Ectodermal cell (in vitro differentiated cells): ENCODE data around the gene ZDHHC24.
A peak's percentile ranks its signal among the peaks of the same experiment; 100 is the strongest.

Experiments used
- H3K27ac ChIP-seq: 2 replicates; pipeline ENCODE4 v1.7.0; 2013; ENCODE audit warnings: mild to moderate bottlenecking, low read depth, low read length; ENCODE audit not compliant: insufficient read depth, poor library complexity, severe bottlenecking
- H3K27me3 ChIP-seq: 2 replicates; pipeline ENCODE4 v1.7.0; 2013; ENCODE audit warnings: mild to moderate bottlenecking, low read length; ENCODE audit not compliant: insufficient read depth, control insufficient read depth, poor library complexity, severe bottlenecking
- H3K36me3 ChIP-seq: one replicate; pipeline ENCODE4 v1.7.0; 2013; ENCODE audit warnings: low read length; ENCODE audit not compliant: control insufficient read depth, insufficient read depth
- H3K4me1 ChIP-seq: one replicate; pipeline ENCODE4 v1.7.0; 2013; ENCODE audit warnings: low read length; ENCODE audit not compliant: control insufficient read depth, insufficient read depth
- H3K4me3 ChIP-seq: 2 replicates; pipeline ENCODE4 v1.7.0; 2013; ENCODE audit warnings: low read depth, low read length, control low read depth; ENCODE audit not compliant: insufficient read depth
- H3K9me3 ChIP-seq: 2 replicates; pipeline ENCODE4 v1.7.0; 2013; ENCODE audit warnings: mild to moderate bottlenecking, low read length, moderate library complexity; ENCODE audit not compliant: control insufficient read depth
- WGBS, 2 experiments: methylation state at CpG; one replicate each; pipeline ENCODE4 v1.1.7; 2013; ENCODE audit warnings: missing lambda C conversion rate in 2 of 2; 5-methylcytosine and 5-hydroxymethylcytosine counted together

Gene ZDHHC24

GRCh38 chr11:66484806-66485380, 61.0 kb downstream of the ZDHHC24 start:
- no peaks in the 10 kb centered on the region for H3K4me1 ChIP-seq
- H3K9me3 ChIP-seq = no peaks in the 10 kb centered on the region
- 92 to 94% methylated on average over 7 of the region's 7 CpGs for WGBS, 2 experiments
- no peak overlapping the region for H3K4me3 ChIP-seq
- no peaks in the 10 kb centered on the region for H3K36me3 ChIP-seq
- no peak overlapping the region for H3K27ac ChIP-seq
- no peaks in the 10 kb centered on the region for H3K27me3 ChIP-seq

- Histone ChIP-seq H3K9me3 (no peaks in the 10 kb centered on the region), H3K27me3 (no peaks in the 10 kb centered on the region), H3K36me3 (no peaks in the 10 kb centered on the region), H3K4me3 (peak within 1 kb of the TSS; percentile 96), H3K27ac (peak within 1 kb of the TSS; percentile 88), H3K4me1 (peaks cover 5% of the 10 kb centered on the region)
- 1% methylated on average over 62 of the region's 62 CpGs for WGBS, 2 experiments
These were observed 65.5 kb downstream of the ZDHHC24 start, which contains the start of gene DPP3 for GRCh38 chr11:66480117-66480938. TSS of gene DPP3 (plus strand) at chr11:66480434. CDS start at chr11:66482201, 1,767 bp downstream.

GRCh38 chr11:66479394-66480116, 66.3 kb downstream of the ZDHHC24 start:
- Histone ChIP-seq H3K36me3 (no peaks in the 10 kb centered on the region), H3K4me3 (peak overlapping the region; percentile 96), H3K27me3 (no peaks in the 10 kb centered on the region), H3K27ac (peak overlapping the region; percentile 88), H3K9me3 (no peaks in the 10 kb centered on the region), H3K4me1 (peaks cover 5% of the 10 kb centered on the region)
- 6% methylated on average over 34 of the region's 34 CpGs for WGBS, 2 experiments

- no peaks in the 10 kb centered on the region for H3K36me3 ChIP-seq
- no peaks in the 10 kb centered on the region for H3K27me3 ChIP-seq
- no peaks in the 10 kb centered on the region for H3K9me3 ChIP-seq
- peaks cover 10% of the 10 kb centered on the region for H3K4me1 ChIP-seq
- H3K4me3 ChIP-seq = peak overlapping the region; percentile 96
- no peak overlapping the region for H3K27ac ChIP-seq
- 59 to 61% methylated on average over 8 of the region's 8 CpGs for WGBS, 2 experiments
These were observed 67.0 kb downstream of the ZDHHC24 start for GRCh38 chr11:66478729-66479393.

GRCh38 chr11:66477263-66478201, 68.3 kb downstream of the ZDHHC24 start:
- peaks cover 11% of the 10 kb centered on the region for H3K4me1 ChIP-seq
- no peaks in the 10 kb centered on the region for H3K27me3 ChIP-seq
- no peak overlapping the region for H3K4me3 ChIP-seq
- no peaks in the 10 kb centered on the region for H3K9me3 ChIP-seq
- no peak overlapping the region for H3K27ac ChIP-seq
- 89 to 93% methylated on average over 11 of the region's 11 CpGs for WGBS, 2 experiments
- H3K36me3 ChIP-seq = peaks cover 4% of the 10 kb centered on the region

- peaks cover 11% of the 10 kb centered on the region for H3K4me1 ChIP-seq
- peaks cover 4% of the 10 kb centered on the region for H3K36me3 ChIP-seq
- H3K4me3 ChIP-seq = no peak overlapping the region
- H3K27me3 ChIP-seq = no peaks in the 10 kb centered on the region
- H3K27ac ChIP-seq = no peak overlapping the region
- no peaks in the 10 kb centered on the region for H3K9me3 ChIP-seq
- WGBS, 2 experiments = 74% methylated on average over 9 of the region's 9 CpGs
These were observed 69.0 kb downstream of the ZDHHC24 start for GRCh38 chr11:66476841-66477251.

- Histone ChIP-seq H3K4me1 (peaks cover 11% of the 10 kb centered on the region), H3K4me3 (no peak overlapping the region), H3K27me3 (no peaks in the 10 kb centered on the region), H3K27ac (no peak overlapping the region), H3K36me3 (peaks cover 4% of the 10 kb centered on the region), H3K9me3 (no peaks in the 10 kb centered on the region)
- WGBS, 2 experiments = 92 to 93% methylated on average over 10 of the region's 10 CpGs
These were observed 69.5 kb downstream of the ZDHHC24 start for GRCh38 chr11:66476173-66476840.

- peaks cover 4% of the 10 kb centered on the region for H3K36me3 ChIP-seq
- H3K27me3 ChIP-seq = no peaks in the 10 kb centered on the region
- H3K4me1 ChIP-seq = peaks cover 11% of the 10 kb centered on the region
- no peak overlapping the region for H3K4me3 ChIP-seq
- no peak overlapping the region for H3K27ac ChIP-seq
- no peaks in the 10 kb centered on the region for H3K9me3 ChIP-seq
- WGBS, 2 experiments = 94 to 95% methylated on average over 44 of the region's 44 CpGs
These were observed 70.3 kb downstream of the ZDHHC24 start for GRCh38 chr11:66475349-66476172.
